Sigmoid colon (tissue), 4 donors: ENCODE measurements around the gene MTUS2.

Source experiments
- EP300 ChIP-seq, 4 donors: sonication (generic); formaldehyde crosslinking; IDR thresholded peaks; one replicate each; pipeline ENCODE4 v1.6.1; 2017; ENCODE audit warnings: antibody characterized with exemption in 4 of 4
- POLR2AphosphoS5 ChIP-seq, 4 donors: sonication (generic); formaldehyde crosslinking; IDR thresholded peaks; one replicate each; pipeline ENCODE4 v1.6.1; 2017; ENCODE audit warnings: antibody characterized with exemption in 4 of 4
- TF ChIP-seq, protein P1 (sequence below), 4 experiments: fragments of 450-650 bp in 3 of 4; fragments of 200-600 bp in 1 of 4; IDR thresholded peaks; one replicate each; pipeline ENCODE4 v1.5.1; 2016 to 2019; ENCODE audit warnings: antibody characterized with exemption in 4 of 4, mild to moderate bottlenecking in 3 of 4, moderate library complexity in 2 of 4

DNA sequence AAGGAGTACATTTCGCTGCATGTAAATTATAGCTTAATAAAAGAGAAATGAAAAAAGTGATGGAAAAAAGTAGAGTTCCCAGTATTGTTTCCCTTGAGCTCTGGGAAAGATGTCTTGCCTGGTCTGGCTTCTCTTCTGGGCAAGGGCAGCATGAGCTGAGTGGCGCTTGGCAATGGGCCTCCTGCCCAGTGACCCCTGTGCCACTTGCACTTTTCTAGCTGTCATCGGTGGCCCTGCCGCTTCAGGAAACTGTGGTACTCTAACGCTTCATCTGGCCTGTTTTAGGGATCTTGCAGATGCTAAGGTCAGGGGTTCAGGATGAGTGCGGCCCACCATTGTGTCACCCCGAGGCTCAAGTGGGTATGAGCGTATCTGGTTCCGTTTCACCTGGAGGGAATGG lies 161.4 kb downstream of the MTUS2 start:
- TF ChIP-seq POLR2AphosphoS5 (IDR thresholded peaks at IDR 0.05) (no peak), EP300 (IDR thresholded peaks at IDR 0.05) (no peak)
- TF ChIP-seq, protein P1, sequence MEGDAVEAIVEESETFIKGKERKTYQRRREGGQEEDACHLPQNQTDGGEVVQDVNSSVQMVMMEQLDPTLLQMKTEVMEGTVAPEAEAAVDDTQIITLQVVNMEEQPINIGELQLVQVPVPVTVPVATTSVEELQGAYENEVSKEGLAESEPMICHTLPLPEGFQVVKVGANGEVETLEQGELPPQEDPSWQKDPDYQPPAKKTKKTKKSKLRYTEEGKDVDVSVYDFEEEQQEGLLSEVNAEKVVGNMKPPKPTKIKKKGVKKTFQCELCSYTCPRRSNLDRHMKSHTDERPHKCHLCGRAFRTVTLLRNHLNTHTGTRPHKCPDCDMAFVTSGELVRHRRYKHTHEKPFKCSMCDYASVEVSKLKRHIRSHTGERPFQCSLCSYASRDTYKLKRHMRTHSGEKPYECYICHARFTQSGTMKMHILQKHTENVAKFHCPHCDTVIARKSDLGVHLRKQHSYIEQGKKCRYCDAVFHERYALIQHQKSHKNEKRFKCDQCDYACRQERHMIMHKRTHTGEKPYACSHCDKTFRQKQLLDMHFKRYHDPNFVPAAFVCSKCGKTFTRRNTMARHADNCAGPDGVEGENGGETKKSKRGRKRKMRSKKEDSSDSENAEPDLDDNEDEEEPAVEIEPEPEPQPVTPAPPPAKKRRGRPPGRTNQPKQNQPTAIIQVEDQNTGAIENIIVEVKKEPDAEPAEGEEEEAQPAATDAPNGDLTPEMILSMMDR (IDR thresholded peaks at IDR 0.05) = no peak
